Measurements from ENCODE around the gene PPFIA1.

- no peak for TF ChIP-seq POLR2A (IDR thresholded peaks at IDR 0.05; ENCODE audit: low read length)
- no peak for TF ChIP-seq GATA1 (IDR thresholded peaks at IDR 0.05; ENCODE audit: low read depth, low read length)
Observed at GRCh38 chr11:70365544-70365927, 95.0 kb downstream of the PPFIA1 start.
